ENCODE results near the gene VPS16.
"Not testable (repeated sequence)": the region's sequence is repeated elsewhere in the genome, so short reads cannot be mapped to it uniquely, and the experiment has no call there.

Gene VPS16

GRCh38 chr20:2804852-2805688, 35.5 kb upstream of the VPS16 start:
- Histone ChIP-seq H3K4me3 (ENCODE audit: low read length) (no peak overlapping the region), H3K4me2 (ENCODE audit: low read length) (no peak overlapping the region), H3K79me2 (ENCODE audit: low read length) (no peaks in the 10 kb centered on the region), H3K27me3 (ENCODE audit: low read depth, low read length) (peaks cover 36% of the 10 kb centered on the region), H3K9ac (ENCODE audit: low read length) (no peak overlapping the region), H3K27ac (ENCODE audit: low read length) (no peak overlapping the region), H3K4me1 (ENCODE audit: low read length) (peaks cover 9% of the 10 kb centered on the region), H3K9me3 (ENCODE audit: insufficient read depth, low read length) (no peaks in the 10 kb centered on the region), H4K20me1 (ENCODE audit: insufficient read depth, low read length) (no peaks in the 10 kb centered on the region), H2AFZ (ENCODE audit: low read depth, low read length) (no peak overlapping the region), H3K36me3 (replicated peaks; ENCODE audit: low read depth, low read length) (no peaks in the 10 kb centered on the region)
- TF ChIP-seq EZH2phosphoT487 (IDR thresholded peaks at IDR 0.05; ENCODE audit: low read depth) (no peak), CTCF (IDR thresholded peaks at IDR 0.05; ENCODE audit: low read depth, low read length) (no peak)

GRCh38 chr20:2805689-2806350, 34.7 kb upstream of the VPS16 start:
- Histone ChIP-seq H3K9ac (ENCODE audit: low read length) (no peak overlapping the region), H3K4me2 (ENCODE audit: low read length) (no peak overlapping the region), H2AFZ (ENCODE audit: low read depth, low read length) (no peak overlapping the region), H3K4me1 (ENCODE audit: low read length) (peaks cover 8% of the 10 kb centered on the region), H3K36me3 (replicated peaks; ENCODE audit: low read depth, low read length) (no peaks in the 10 kb centered on the region), H3K79me2 (ENCODE audit: low read length) (no peaks in the 10 kb centered on the region), H3K4me3 (ENCODE audit: low read length) (no peak overlapping the region), H3K27ac (ENCODE audit: low read length) (no peak overlapping the region), H3K27me3 (ENCODE audit: low read depth, low read length) (peaks cover 36% of the 10 kb centered on the region), H3K9me3 (ENCODE audit: insufficient read depth, low read length) (no peaks in the 10 kb centered on the region), H4K20me1 (ENCODE audit: insufficient read depth, low read length) (no peaks in the 10 kb centered on the region)
- TF ChIP-seq EZH2phosphoT487 (IDR thresholded peaks at IDR 0.05; ENCODE audit: low read depth) (no peak), CTCF (IDR thresholded peaks at IDR 0.05; ENCODE audit: low read depth, low read length) (no peak)

GRCh38 chr20:2806351-2806701, 34.2 kb upstream of the VPS16 start:
- Histone ChIP-seq H3K4me3 (ENCODE audit: low read length) (no peak overlapping the region), H4K20me1 (ENCODE audit: insufficient read depth, low read length) (no peaks in the 10 kb centered on the region), H3K4me1 (ENCODE audit: low read length) (peaks cover 2% of the 10 kb centered on the region), H3K9me3 (ENCODE audit: insufficient read depth, low read length) (no peaks in the 10 kb centered on the region), H3K27ac (ENCODE audit: low read length) (no peak overlapping the region), H3K9ac (ENCODE audit: low read length) (no peak overlapping the region), H3K79me2 (ENCODE audit: low read length) (no peaks in the 10 kb centered on the region), H3K27me3 (ENCODE audit: low read depth, low read length) (peaks cover 34% of the 10 kb centered on the region), H2AFZ (ENCODE audit: low read depth, low read length) (no peak overlapping the region), H3K4me2 (ENCODE audit: low read length) (no peak overlapping the region), H3K36me3 (replicated peaks; ENCODE audit: low read depth, low read length) (no peaks in the 10 kb centered on the region)
- TF ChIP-seq EZH2phosphoT487 (IDR thresholded peaks at IDR 0.05; ENCODE audit: low read depth), result no peak
- no peak for TF ChIP-seq CTCF (IDR thresholded peaks at IDR 0.05; ENCODE audit: low read depth, low read length)

GRCh38 chr20:2807019-2807418, 33.5 kb upstream of the VPS16 start:
- TF ChIP-seq CTCF (IDR thresholded peaks at IDR 0.05; ENCODE audit: low read depth, low read length), result no peak
- no peak for TF ChIP-seq EZH2phosphoT487 (IDR thresholded peaks at IDR 0.05; ENCODE audit: low read depth)
- Histone ChIP-seq H3K9me3 (ENCODE audit: insufficient read depth, low read length) (peaks cover 2% of the 10 kb centered on the region), H4K20me1 (ENCODE audit: insufficient read depth, low read length) (no peaks in the 10 kb centered on the region), H3K27me3 (ENCODE audit: low read depth, low read length) (peaks cover 32% of the 10 kb centered on the region; the same call in 1 of the 2 replicates), H3K9ac (ENCODE audit: low read length) (no peak overlapping the region), H3K36me3 (replicated peaks; ENCODE audit: low read depth, low read length) (no peaks in the 10 kb centered on the region), H3K79me2 (ENCODE audit: low read length) (no peaks in the 10 kb centered on the region), H3K27ac (ENCODE audit: low read length) (no peak overlapping the region), H3K4me1 (ENCODE audit: low read length) (no peaks in the 10 kb centered on the region), H2AFZ (ENCODE audit: low read depth, low read length) (no peak overlapping the region), H3K4me2 (ENCODE audit: low read length) (no peak overlapping the region), H3K4me3 (ENCODE audit: low read length) (no peak overlapping the region)

GRCh38 chr20:2807929-2808328, 32.6 kb upstream of the VPS16 start:
- H3K27ac ChIP-seq (ENCODE audit: low read length); H3K4me1 ChIP-seq (ENCODE audit: low read length); H2AFZ ChIP-seq (ENCODE audit: low read depth, low read length); H3K36me3 ChIP-seq (replicated peaks; ENCODE audit: low read depth, low read length); H3K4me3 ChIP-seq (ENCODE audit: low read length); H3K4me2 ChIP-seq (ENCODE audit: low read length); H3K9ac ChIP-seq (ENCODE audit: low read length); H3K79me2 ChIP-seq (ENCODE audit: low read length); H4K20me1 ChIP-seq (ENCODE audit: insufficient read depth, low read length); H3K9me3 ChIP-seq (ENCODE audit: insufficient read depth, low read length): not testable (repeated sequence)
- H3K27me3 ChIP-seq (ENCODE audit: low read depth, low read length), result peaks cover 30% of the 10 kb centered on the region; the same call in 1 of the 2 replicates

Measured in OCI-LY3 (cell line).